ENCODE data around the gene F2RL1. TPM values are rescaled to one million over a fixed set of nuclear protein-coding genes. Genes with fewer than 3 reads are reported as not detected.
A peak's percentile ranks its signal among the peaks of the same experiment; 100 is the strongest.
"Not testable (repeated sequence)": the region's sequence is repeated elsewhere in the genome, so short reads cannot be mapped to it uniquely, and the experiment has no call there.

The F2RL1 gene
- total RNA-seq, 1 donor from 2014 or later, result 164 TPM

GRCh38 chr5:76826416-76826815, 7.6 kb downstream of the F2RL1 start:
- H3K9me3 Mint-ChIP-seq (ENCODE audit: unreplicated experiment); H3K36me3 Mint-ChIP-seq (ENCODE audit: low read depth, unreplicated experiment); H4K20me1 ChIP-seq (ENCODE audit: insufficient read depth, low read length); H3K4me3 Mint-ChIP-seq (ENCODE audit: unreplicated experiment); H3K27ac ChIP-seq (ENCODE audit: low read depth, low read length); H3K27me3 ChIP-seq (ENCODE audit: insufficient read depth, low read length); H3K36me3 ChIP-seq (ENCODE audit: insufficient read depth, low read length); DNase-seq (ENCODE audit: low read depth); H2AFZ ChIP-seq (ENCODE audit: low read depth, low read length); H3K27me3 Mint-ChIP-seq (ENCODE audit: low read depth, unreplicated experiment); H3K9me3 ChIP-seq (ENCODE audit: insufficient read depth, low read depth, low read length); H3K4me3 ChIP-seq (ENCODE audit: insufficient read depth, low read depth, low read length); FAIRE-seq; H3K4me2 ChIP-seq (ENCODE audit: low read length); H3K9ac ChIP-seq (ENCODE audit: low read length): not testable (repeated sequence)
- Mint-ChIP-seq H3K4me1 (ENCODE audit: low read depth, unreplicated experiment) (peaks cover 24% of the 10 kb centered on the region), H3K27ac (ENCODE audit: unreplicated experiment) (peak overlapping the region; percentile 19)
- peaks cover 17% of the 10 kb centered on the region for H3K4me1 ChIP-seq (ENCODE audit: insufficient read depth, low read length)
- peaks cover 74% of the 10 kb centered on the region for H3K79me2 ChIP-seq (ENCODE audit: insufficient read depth, low read length)

- no peaks in the 10 kb centered on the region for H4K20me1 ChIP-seq (ENCODE audit: insufficient read depth, low read length)
- no peaks in the 10 kb centered on the region for H3K9me3 ChIP-seq (ENCODE audit: insufficient read depth, low read depth, low read length)
- no peaks in the 10 kb centered on the region for H3K27me3 Mint-ChIP-seq (ENCODE audit: low read depth, unreplicated experiment)
- peak overlapping the region; percentile 72 for H3K4me3 Mint-ChIP-seq (ENCODE audit: unreplicated experiment)
- H3K4me1 Mint-ChIP-seq (ENCODE audit: low read depth, unreplicated experiment), result peaks cover 28% of the 10 kb centered on the region
- no peak overlapping the region for H3K4me3 ChIP-seq (ENCODE audit: insufficient read depth, low read depth, low read length)
- no peak overlapping the region for H2AFZ ChIP-seq (ENCODE audit: low read depth, low read length)
- H3K27ac ChIP-seq (ENCODE audit: low read depth, low read length), result peak overlapping the region; percentile 61
- FAIRE-seq (peak; percentile 75), DNase-seq (ENCODE audit: low read depth) (peak; percentile 96)
- H3K36me3 Mint-ChIP-seq (ENCODE audit: low read depth, unreplicated experiment), result peaks cover 19% of the 10 kb centered on the region
- H3K9ac ChIP-seq (ENCODE audit: low read length), result no peak overlapping the region
- H3K27me3 ChIP-seq (ENCODE audit: insufficient read depth, low read length), result no peaks in the 10 kb centered on the region
- H3K4me1 ChIP-seq (ENCODE audit: insufficient read depth, low read length), result peaks cover 15% of the 10 kb centered on the region
- peak overlapping the region; percentile 95 for H3K27ac Mint-ChIP-seq (ENCODE audit: unreplicated experiment)
- peak overlapping the region; percentile 31 for H3K4me2 ChIP-seq (ENCODE audit: low read length)
- peaks cover 12% of the 10 kb centered on the region for H3K36me3 ChIP-seq (ENCODE audit: insufficient read depth, low read length)
- no peaks in the 10 kb centered on the region for H3K9me3 Mint-ChIP-seq (ENCODE audit: unreplicated experiment)
- TF ChIP-seq EZH2 (IDR thresholded peaks at IDR 0.05; ENCODE audit: insufficient read depth, low read length) (no peak), CTCF (IDR thresholded peaks at IDR 0.05; ENCODE audit: insufficient read depth, low read depth, low read length) (no peak)
- peaks cover 54% of the 10 kb centered on the region for H3K79me2 ChIP-seq (ENCODE audit: insufficient read depth, low read length)
Measured at GRCh38 chr5:76831110-76831452, 12.3 kb downstream of the F2RL1 start.

GRCh38 chr5:76836181-76836580, 17.4 kb downstream of the F2RL1 start:
- Mint-ChIP-seq H3K9me3 (ENCODE audit: unreplicated experiment) (no peaks in the 10 kb centered on the region), H3K27me3 (ENCODE audit: low read depth, unreplicated experiment) (no peaks in the 10 kb centered on the region), H3K36me3 (ENCODE audit: low read depth, unreplicated experiment) (peaks cover 17% of the 10 kb centered on the region), H3K4me3 (ENCODE audit: unreplicated experiment) (no peak overlapping the region), H3K4me1 (ENCODE audit: low read depth, unreplicated experiment) (peaks cover 34% of the 10 kb centered on the region), H3K27ac (ENCODE audit: unreplicated experiment) (no peak overlapping the region)
- H3K9ac ChIP-seq (ENCODE audit: low read length), result no peak overlapping the region
- H3K4me2 ChIP-seq (ENCODE audit: low read length), result peak overlapping the region; percentile 48
- H3K4me1 ChIP-seq (ENCODE audit: insufficient read depth, low read length), result peaks cover 34% of the 10 kb centered on the region
- H2AFZ ChIP-seq (ENCODE audit: low read depth, low read length), result no peak overlapping the region
- H3K9me3 ChIP-seq (ENCODE audit: insufficient read depth, low read depth, low read length), result no peaks in the 10 kb centered on the region
- DNase-seq (ENCODE audit: low read depth), result no peak
- H3K27me3 ChIP-seq (ENCODE audit: insufficient read depth, low read length), result no peaks in the 10 kb centered on the region
- peak overlapping the region; percentile 34 for H3K27ac ChIP-seq (ENCODE audit: low read depth, low read length)
- no peaks in the 10 kb centered on the region for H4K20me1 ChIP-seq (ENCODE audit: insufficient read depth, low read length)
- peaks cover 12% of the 10 kb centered on the region for H3K36me3 ChIP-seq (ENCODE audit: insufficient read depth, low read length)
- peaks cover 19% of the 10 kb centered on the region for H3K79me2 ChIP-seq (ENCODE audit: insufficient read depth, low read length)
- TF ChIP-seq EZH2 (IDR thresholded peaks at IDR 0.05; ENCODE audit: insufficient read depth, low read length), result no peak
- peak; percentile 20 for TF ChIP-seq CTCF (IDR thresholded peaks at IDR 0.05; ENCODE audit: insufficient read depth, low read depth, low read length)
- H3K4me3 ChIP-seq (ENCODE audit: insufficient read depth, low read depth, low read length), result no peak overlapping the region
- FAIRE-seq, result peak; percentile 32
